Keratinocyte (primary cell): ENCODE data around the gene FOXN1. TPM values are rescaled to one million over a fixed set of nuclear protein-coding genes. Genes with fewer than 3 reads are reported as not detected.

Experiments
- DNase-seq: peaks from one replicate; pipeline ENCODE4 v3.0.0-alpha.2; 2011; ENCODE audit warnings: low read depth, missing footprints, low spot score
- FAIRE-seq: peaks from 2 replicates; lab custom pipeline; 2011; peaks lifted over from hg19 to GRCh38; lab: Jason Lieb, UNC
- H2AFZ ChIP-seq: 2 replicates; pipeline ENCODE4 v1.6.0; 2012; ENCODE audit warnings: low read length, control low read depth, inconsistent platforms; ENCODE audit not compliant: control insufficient read depth
- H3K27ac ChIP-seq: 2 replicates; pipeline ENCODE4 v1.5.1; 2011; ENCODE audit warnings: low read length; ENCODE audit not compliant: control insufficient read depth, insufficient read depth
- H3K27me3 ChIP-seq: 3 replicates; pipeline ENCODE4 v1.6.0; 2011; ENCODE audit warnings: low read length; ENCODE audit not compliant: control insufficient read depth, insufficient read depth; ENCODE audit errors: extremely low read depth
- H3K36me3 ChIP-seq, 2 experiments: 2 replicates in 1 of 2; 3 replicates in 1 of 2; pipeline ENCODE4 v1.5.1; 2011; ENCODE audit warnings: low read length in 2 of 2, mild to moderate bottlenecking in 1 of 2; ENCODE audit not compliant: control insufficient read depth in 2 of 2, insufficient read depth in 2 of 2; ENCODE audit errors: extremely low read depth in 1 of 2
- H3K4me1 ChIP-seq: 3 replicates; pipeline ENCODE4 v1.5.1; 2011; ENCODE audit warnings: low read length; ENCODE audit not compliant: control insufficient read depth, insufficient read depth; ENCODE audit errors: extremely low read depth
- H3K4me2 ChIP-seq: 3 replicates; pipeline ENCODE4 v1.6.0; 2011; ENCODE audit warnings: low read depth, low read length; ENCODE audit not compliant: control insufficient read depth, insufficient read depth; ENCODE audit errors: extremely low read depth
- H3K4me3 ChIP-seq, 3 experiments: fragments of 200-600 bp in 1 of 3; sonication (generic) in 1 of 3; 2 replicates in 2 of 3; 3 replicates in 1 of 3; pipeline ENCODE4 v1.5.1; 2011 to 2016; ENCODE audit warnings: low read length in 3 of 3, mild to moderate bottlenecking in 3 of 3, control low read depth in 2 of 3, inconsistent platforms in 1 of 3, low read depth in 1 of 3, mixed read lengths in 1 of 3, mixed run types in 1 of 3, moderate library complexity in 1 of 3; ENCODE audit not compliant: control insufficient read depth in 2 of 3, insufficient read depth in 2 of 3; ENCODE audit errors: extremely low read depth in 1 of 3
- H3K79me2 ChIP-seq: 2 replicates; pipeline ENCODE4 v1.6.0; 2012; ENCODE audit warnings: low read length; ENCODE audit not compliant: control insufficient read depth, insufficient read depth
- H3K9ac ChIP-seq: 3 replicates; pipeline ENCODE4 v1.6.0; 2011; ENCODE audit warnings: low read length; ENCODE audit not compliant: control insufficient read depth, insufficient read depth; ENCODE audit errors: extremely low read depth
- H3K9me1 ChIP-seq: 3 replicates; pipeline ENCODE4 v1.6.0; 2011; ENCODE audit warnings: low read length; ENCODE audit not compliant: control insufficient read depth, insufficient read depth; ENCODE audit errors: extremely low read depth
- H3K9me3 ChIP-seq: 2 replicates; pipeline ENCODE4 v1.5.1; 2012; ENCODE audit warnings: low read depth, low read length; ENCODE audit not compliant: control insufficient read depth
- H4K20me1 ChIP-seq: 3 replicates; pipeline ENCODE4 v1.6.0; 2011; ENCODE audit warnings: low read length; ENCODE audit not compliant: control insufficient read depth, insufficient read depth; ENCODE audit errors: extremely low read depth
- EZH2 ChIP-seq: IDR thresholded peaks from one replicate; pipeline ENCODE4 v1.6.1; 2012; ENCODE audit warnings: inconsistent platforms, mild to moderate bottlenecking, low read length, moderate library complexity
- dilution Hi-C: fragments of 300-500 bp; cut with MboI; formaldehyde crosslinking; loops from one replicate; pipeline ENCODE4 v1.7.0; 2020; ENCODE audit warnings: low sequenced_read_pairs; ENCODE audit not compliant: extremely low pct_ligation_motif_present
- polyA plus RNA-seq, 5 experiments: library from polyadenylated mRNA; depleted of rRNA in 3 of 5; stranded (reverse) in 3 of 5; stranded (forward) in 1 of 5; unstranded in 1 of 5; fragments of >200 nt; gene quantifications; 1 replicate in 1 of 5; 2 replicates in 3 of 5; 3 replicates in 1 of 5; pipeline versions ENCODE4 v1.2.1 to v1.2.3, GENCODE V29; 2011 to 2012; ENCODE audit warnings: missing spikeins in 2 of 5, low read depth in 1 of 5, low replicate concordance in 1 of 5
- TF ChIP-seq, protein P1 (sequence below), 3 experiments: IDR thresholded peaks in 1 of 3; conservative IDR thresholded peaks in 1 of 3; optimal IDR thresholded peaks in 1 of 3; 2 replicates in 2 of 3; 3 replicates in 1 of 3; pipeline versions ENCODE3 to v1.5.1; 2011; ENCODE audit warnings: low read length in 3 of 3, mild to moderate bottlenecking in 3 of 3, moderate library complexity in 2 of 3, control low read depth in 1 of 3, inconsistent platforms in 1 of 3; ENCODE audit not compliant: insufficient read depth in 2 of 3; ENCODE audit errors: extremely low read depth in 1 of 3

FOXN1 gene
- polyA plus RNA-seq, 1 donor (not counting 4 experiments of a cell fraction or from before 2014, with no cell fraction given), result 0.29 TPM

GRCh38 chr17:28471531-28472342, 34.4 kb upstream of the FOXN1 start:
- dilution Hi-C loops, result no loop called here
- Histone ChIP-seq H4K20me1 (no peaks in the 10 kb centered on the region), H3K27me3 (peaks cover 9% of the 10 kb centered on the region), H3K27ac (no peak overlapping the region), H3K4me3 (no peak overlapping the region), H2AFZ (no peak overlapping the region), H3K9me1 (no peaks in the 10 kb centered on the region), H3K79me2 (no peaks in the 10 kb centered on the region), H3K4me1 (no peaks in the 10 kb centered on the region), H3K9me3 (no peaks in the 10 kb centered on the region), H3K4me2 (no peak overlapping the region), H3K9ac (no peak overlapping the region), H3K36me3 (no peaks in the 10 kb centered on the region)
- DNase-seq, result peak; percentile 19
- FAIRE-seq, result peak; percentile 17
- no peak for TF ChIP-seq EZH2
- TF ChIP-seq, protein P1, sequence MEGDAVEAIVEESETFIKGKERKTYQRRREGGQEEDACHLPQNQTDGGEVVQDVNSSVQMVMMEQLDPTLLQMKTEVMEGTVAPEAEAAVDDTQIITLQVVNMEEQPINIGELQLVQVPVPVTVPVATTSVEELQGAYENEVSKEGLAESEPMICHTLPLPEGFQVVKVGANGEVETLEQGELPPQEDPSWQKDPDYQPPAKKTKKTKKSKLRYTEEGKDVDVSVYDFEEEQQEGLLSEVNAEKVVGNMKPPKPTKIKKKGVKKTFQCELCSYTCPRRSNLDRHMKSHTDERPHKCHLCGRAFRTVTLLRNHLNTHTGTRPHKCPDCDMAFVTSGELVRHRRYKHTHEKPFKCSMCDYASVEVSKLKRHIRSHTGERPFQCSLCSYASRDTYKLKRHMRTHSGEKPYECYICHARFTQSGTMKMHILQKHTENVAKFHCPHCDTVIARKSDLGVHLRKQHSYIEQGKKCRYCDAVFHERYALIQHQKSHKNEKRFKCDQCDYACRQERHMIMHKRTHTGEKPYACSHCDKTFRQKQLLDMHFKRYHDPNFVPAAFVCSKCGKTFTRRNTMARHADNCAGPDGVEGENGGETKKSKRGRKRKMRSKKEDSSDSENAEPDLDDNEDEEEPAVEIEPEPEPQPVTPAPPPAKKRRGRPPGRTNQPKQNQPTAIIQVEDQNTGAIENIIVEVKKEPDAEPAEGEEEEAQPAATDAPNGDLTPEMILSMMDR (optimal IDR thresholded peaks at IDR 0.05 in 1 of 3, IDR thresholded peaks at IDR 0.05 in 1 of 3, conservative IDR thresholded peaks at IDR 0.05 in 1 of 3; ENCODE audit: extremely low read depth in 1 of 3, insufficient read depth in 2 of 3, low read length in 3 of 3), result no peak

DNA sequence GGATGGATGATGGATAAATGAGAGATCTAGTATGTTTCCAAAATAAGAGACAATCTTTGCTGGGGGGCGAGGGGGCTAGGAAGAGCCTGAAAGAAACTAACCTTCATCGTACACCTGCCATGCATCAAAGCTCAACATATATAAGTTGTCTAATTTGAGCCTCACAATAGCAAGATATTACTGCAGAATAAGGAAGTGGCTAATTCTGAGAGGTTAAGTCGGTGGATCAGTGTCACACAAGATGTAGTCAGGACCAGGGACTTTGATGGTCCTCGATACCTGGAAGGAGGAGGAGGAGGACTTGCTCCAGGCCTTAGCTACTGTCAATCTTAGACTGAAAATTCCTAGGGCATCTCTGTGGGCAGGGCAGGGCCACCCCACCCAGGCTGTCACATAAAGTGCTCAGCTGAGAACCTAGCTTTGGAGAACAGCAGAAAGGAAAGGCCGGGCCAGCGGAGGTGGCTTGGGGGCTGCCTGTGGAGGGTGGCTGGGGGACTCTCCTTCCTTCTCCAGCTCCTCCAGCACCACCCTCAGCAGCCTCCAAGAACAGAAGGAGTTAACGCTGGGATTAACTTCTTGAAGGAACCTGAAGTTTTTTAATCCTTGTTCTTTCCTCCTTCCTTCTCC, 33.2 kb upstream of the FOXN1 start:
- dilution Hi-C loops, result no loop called here
- FAIRE-seq (no peak), DNase-seq (no peak)

More for the DNA sequence above, 33.2 kb upstream of the FOXN1 start:
- H3K27ac ChIP-seq, result no peak overlapping the region
- no peak for TF ChIP-seq EZH2
- TF ChIP-seq, protein P1 (optimal IDR thresholded peaks at IDR 0.05 in 1 of 3, IDR thresholded peaks at IDR 0.05 in 1 of 3, conservative IDR thresholded peaks at IDR 0.05 in 1 of 3; ENCODE audit: extremely low read depth in 1 of 3, insufficient read depth in 2 of 3, low read length in 3 of 3), result no peak
- H3K9me3 ChIP-seq, result no peaks in the 10 kb centered on the region
- no peak overlapping the region for H3K4me3 ChIP-seq
- H3K9me1 ChIP-seq, result no peaks in the 10 kb centered on the region
- no peaks in the 10 kb centered on the region for H3K4me1 ChIP-seq
- no peaks in the 10 kb centered on the region for H3K36me3 ChIP-seq
- no peak overlapping the region for H3K9ac ChIP-seq
- H2AFZ ChIP-seq, result no peak overlapping the region
- no peaks in the 10 kb centered on the region for H3K79me2 ChIP-seq
- peaks cover 9% of the 10 kb centered on the region for H3K27me3 ChIP-seq
- no peaks in the 10 kb centered on the region for H4K20me1 ChIP-seq
- no peak overlapping the region for H3K4me2 ChIP-seq
